NCI-H2196 (cell line): ENCODE data around the gene CELA3B.
A peak's percentile ranks its signal among the peaks of the same experiment; 100 is the strongest.
"Not testable (repeated sequence)": the region's sequence is repeated elsewhere in the genome, so short reads cannot be mapped to it uniquely, and the experiment has no call there.

Source experiments
- DNase-seq: peaks from one replicate; lab custom pipeline; 2025; ENCODE audit not compliant: unreplicated experiment; lab: John Stamatoyannopoulos, UW

CELA3B gene

DNA sequence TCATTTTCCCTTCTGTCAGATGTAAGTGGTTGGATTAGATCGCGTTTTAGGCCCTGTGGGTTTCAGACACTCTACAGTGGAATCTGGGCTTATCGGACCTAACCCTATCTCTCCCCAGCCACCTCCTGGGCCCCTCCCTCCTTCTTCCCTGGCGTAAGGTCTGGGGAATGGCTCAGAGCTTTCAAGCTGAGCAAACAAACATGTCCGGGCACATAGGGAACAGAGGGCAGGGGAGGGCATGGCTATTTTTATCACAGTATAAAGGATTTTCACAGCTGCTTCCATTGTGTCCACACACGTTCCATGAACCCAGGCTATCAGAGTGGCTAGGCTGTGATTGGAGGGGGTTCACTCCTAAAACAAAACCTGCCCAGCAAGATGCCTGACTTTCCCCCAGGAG is 2.1 kb upstream of the CELA3B start:
- peak; percentile 28 for DNase-seq

GRCh38 chr1:21975296-21975695 is 1.5 kb upstream of the CELA3B start:
- DNase-seq: not testable (repeated sequence)

DNA sequence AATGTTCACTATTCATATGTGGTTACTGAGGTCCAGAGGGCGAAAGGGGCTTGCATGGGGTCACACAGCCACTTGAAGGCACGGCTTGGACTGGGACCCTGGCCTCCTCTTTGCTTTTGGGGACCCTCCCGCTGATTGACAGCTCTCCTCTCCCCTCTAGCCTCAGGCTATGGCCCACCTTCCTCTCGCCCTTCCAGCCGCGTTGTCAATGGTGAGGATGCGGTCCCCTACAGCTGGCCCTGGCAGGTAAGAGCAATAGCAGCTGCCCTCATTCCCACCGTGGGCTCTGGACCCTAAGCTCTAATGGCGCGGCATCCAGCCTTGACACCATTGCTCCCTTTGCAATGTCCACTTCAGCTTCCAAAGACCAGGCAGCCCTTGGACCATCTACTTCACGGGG is 1.4 kb downstream of the CELA3B start:
- DNase-seq: not testable (repeated sequence)

DNA sequence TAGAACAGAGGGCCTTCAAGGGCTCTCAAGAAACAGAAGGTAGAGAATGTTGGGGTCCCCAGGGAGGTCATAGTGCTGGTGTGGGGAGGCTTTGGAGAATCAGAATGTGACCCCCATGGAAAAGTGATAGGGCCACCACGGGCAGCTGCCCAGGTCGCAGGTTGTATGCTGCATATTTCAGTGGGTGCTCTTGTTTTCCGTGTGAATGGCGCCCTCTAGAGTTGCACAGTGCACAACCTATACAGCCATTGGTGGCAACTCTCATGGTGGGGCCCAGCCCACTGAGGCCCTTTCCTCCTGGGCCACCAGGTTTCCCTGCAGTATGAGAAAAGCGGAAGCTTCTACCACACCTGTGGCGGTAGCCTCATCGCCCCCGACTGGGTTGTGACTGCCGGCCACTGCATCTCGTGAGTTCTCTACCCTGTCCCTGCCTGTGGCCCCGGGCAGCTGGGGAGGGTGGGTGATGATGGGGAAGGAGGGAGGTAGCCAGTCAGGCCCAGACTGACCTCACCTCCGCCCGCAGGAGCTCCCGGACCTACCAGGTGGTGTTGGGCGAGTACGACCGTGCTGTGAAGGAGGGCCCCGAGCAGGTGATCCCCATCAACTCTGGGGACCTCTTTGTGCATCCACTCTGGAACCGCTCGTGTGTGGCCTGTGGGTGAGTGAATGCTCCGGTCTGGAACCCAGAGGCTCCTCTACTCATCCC is 3.8 kb downstream of the CELA3B start:
- DNase-seq: not testable (repeated sequence)

DNA sequence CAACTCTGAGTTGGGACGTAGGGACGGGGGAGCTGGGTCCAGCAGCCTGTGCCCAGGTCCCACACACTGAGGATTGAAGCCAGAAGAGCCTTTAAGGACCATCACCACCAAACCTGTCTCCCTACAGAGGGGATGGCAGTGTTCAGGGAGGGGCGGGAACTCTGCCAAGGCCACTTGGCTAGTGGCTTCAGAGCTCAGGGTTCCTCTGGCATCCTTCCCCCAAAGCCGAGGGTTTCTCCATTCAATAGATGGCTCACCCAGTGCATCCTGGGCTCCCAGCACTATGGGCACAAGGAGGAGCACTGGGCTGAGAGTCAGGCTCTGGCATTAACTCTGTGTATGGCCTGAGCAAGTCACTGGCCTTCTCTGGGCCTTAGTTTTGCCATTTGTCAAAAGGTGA is 4.4 kb downstream of the CELA3B start:
- DNase-seq: not testable (repeated sequence)

DNA sequence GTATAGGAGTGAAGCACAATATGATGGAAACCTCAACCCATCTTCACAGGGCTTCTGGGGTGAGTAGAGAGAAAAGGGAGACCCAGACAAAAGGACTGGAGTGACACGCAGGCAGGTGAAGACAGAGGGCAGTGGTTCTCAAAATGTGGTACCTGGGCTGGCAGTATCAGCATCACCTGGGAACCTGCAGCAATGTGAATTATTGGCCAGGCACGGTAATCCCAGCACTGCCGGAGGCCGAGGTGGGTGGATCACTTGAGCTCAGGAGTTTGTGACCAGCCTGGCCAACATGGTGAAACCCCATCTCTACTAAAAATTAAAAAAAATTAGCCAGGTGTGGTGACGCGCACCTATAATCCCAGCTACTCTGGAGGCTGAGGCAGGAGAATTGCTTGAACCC is 5.3 kb downstream of the CELA3B start:
- DNase-seq: not testable (repeated sequence)

- DNase-seq: not testable (repeated sequence)
Measured at GRCh38 chr1:21983539-21983938, 6.7 kb downstream of the CELA3B start.

- not testable (repeated sequence) for DNase-seq
Measured at GRCh38 chr1:21985893-21986292, 9.1 kb downstream of the CELA3B start.

DNA sequence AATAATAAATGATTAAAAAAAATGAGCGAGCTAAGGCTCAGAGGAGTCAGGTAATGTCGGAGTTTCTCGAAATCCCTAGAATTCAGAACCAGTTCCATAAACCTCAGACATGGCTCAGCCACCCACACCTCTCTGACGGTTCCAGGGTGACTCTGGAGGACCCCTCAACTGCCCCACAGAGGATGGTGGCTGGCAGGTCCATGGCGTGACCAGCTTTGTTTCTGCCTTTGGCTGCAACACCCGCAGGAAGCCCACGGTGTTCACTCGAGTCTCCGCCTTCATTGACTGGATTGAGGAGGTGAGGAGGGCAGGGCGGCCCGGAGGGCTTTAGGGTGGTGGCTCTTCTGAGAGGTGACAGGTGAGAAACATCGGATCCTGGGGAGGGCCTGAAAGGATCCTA is 9.6 kb downstream of the CELA3B start:
- DNase-seq: not testable (repeated sequence)

DNA sequence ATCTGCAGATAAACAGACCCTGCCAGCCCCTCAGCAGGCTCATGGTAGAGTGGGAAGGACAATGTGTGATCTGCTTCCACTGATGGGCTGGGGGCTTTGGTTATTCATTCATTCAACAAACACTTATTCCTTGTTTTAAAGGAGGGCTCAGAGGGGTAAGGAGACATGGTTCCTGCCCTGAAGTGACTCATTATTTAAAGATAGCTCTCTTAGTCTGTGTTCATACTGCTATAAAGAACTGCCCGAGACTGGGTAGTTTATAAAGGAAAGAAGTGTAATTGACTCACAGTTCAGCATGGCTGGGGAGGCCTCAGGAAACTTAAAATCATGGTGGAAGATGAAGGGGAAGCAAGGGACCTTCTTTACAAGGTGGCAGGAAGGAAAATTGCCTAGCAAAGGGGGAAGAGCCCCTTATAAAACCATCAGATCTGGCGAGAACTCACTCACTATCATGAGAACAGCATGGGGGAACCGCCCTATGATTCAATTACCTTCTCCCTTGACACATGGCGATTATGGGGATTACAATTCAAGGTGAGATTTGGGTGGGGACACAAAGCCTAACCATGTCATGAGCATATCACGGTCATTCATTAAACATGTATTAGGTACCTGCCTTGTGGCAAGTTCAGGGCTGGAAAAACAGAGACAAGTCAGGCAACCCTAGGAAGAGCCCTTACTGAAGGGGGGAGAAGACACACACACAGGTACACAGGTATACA is 13.0 kb downstream of the CELA3B start:
- DNase-seq: not testable (repeated sequence)

DNA sequence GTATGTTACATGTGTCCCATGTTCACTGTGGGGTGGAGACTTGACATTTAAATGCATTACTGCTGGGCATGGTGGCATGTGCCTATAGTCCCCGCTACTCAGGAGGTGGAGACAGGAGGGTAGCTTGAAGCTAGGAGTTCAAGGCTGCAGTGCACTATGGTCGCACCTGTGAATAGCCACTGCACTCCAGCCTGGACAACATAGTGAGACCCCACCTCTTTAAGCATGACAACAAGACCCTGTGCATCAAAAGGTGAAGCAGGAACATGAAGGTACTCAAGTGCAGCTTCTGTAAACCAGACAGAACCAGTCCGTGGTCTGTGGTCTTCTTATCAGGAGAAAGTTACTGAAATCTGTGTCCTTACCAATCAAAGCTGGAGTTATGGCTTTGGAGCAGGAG is 15.4 kb downstream of the CELA3B start:
- DNase-seq: not testable (repeated sequence)

DNA sequence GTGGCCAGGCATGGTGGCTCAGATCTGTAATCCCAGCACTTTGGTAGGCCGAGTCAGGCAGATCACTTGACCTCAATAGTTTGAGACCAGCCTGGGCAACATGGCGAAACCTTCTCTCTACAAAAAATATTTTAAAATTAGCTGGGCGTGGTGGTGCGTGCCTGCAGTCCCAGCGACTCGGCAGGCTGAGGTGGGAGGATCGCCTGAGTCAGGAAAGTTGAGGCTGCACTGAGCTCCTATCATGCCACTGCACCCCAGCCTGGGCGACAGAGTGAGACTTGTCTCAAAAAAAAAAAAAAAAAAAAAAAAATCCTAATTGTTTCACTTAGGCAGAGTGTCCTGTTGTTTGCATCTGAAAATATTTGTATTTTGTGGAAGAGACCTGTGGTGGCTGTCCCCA is 17.9 kb downstream of the CELA3B start:
- not testable (repeated sequence) for DNase-seq

GRCh38 chr1:21996663-21996970 is 19.8 kb downstream of the CELA3B start:
- not testable (repeated sequence) for DNase-seq

GRCh38 chr1:21997891-21998623 is 21.2 kb downstream of the CELA3B start:
- not testable (repeated sequence) for DNase-seq

DNA sequence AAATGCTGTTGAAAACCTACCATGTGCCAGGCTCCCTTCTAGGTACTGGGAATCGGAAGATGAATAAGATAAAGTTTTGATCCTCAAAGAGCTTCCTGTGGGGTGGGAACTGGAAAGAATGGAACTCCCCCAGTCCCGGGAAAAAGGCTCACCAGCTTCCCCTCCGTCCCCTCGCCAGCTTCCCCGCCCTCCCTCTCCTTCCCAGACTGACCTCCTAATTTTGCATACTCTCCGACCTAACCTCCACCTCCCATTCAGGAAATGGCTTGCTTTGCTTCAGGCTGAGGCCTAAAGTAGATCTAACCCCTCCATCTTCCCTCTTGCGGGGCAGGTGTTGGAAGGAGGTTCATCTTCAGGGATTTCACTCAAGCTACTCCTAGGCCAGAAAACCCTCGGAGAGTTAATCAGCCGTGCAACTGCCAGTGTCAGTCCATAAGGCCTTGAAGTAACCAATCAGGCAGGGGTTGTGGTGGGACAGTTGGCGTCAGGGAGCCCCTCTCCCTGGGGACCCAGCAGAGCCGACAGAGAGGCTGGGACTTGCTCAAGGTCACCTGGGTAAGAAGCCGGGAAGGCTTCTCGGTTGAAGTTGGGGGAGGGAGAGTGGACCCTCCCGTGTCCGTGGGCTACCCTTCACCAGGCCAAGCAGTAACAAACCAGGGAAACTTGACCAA is 21.9 kb downstream of the CELA3B start:
- not testable (repeated sequence) for DNase-seq

- DNase-seq: not testable (repeated sequence)
Measured at GRCh38 chr1:21999645-22000044, 22.8 kb downstream of the CELA3B start.

- no peak for DNase-seq
Measured at GRCh38 chr1:22001409-22001808, 24.6 kb downstream of the CELA3B start, which contains the start of gene CELA3A. CELA3A (plus strand) TSS chr1:22001657; CDS start chr1:22001675, 18 bp downstream.

DNA sequence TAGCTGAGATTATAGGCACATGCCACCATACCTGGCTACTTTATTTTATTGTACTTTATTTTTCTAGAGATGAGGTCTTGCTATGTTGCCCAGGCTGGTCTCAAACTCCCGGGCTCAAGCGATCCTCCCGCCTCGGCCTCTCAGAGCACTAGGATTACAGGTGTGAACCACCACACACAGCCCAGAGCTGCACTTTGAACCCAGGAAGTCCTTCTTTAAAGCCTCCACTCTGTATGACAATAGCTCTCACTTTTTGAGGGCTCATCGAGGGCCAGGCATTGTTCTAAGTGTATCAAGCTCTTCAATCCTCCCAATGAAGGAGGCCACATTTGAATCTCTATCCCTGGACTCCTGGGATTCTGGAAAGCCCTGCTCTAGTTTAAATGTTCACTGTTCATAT is 25.6 kb downstream of the CELA3B start:
- not testable (repeated sequence) for DNase-seq

DNA sequence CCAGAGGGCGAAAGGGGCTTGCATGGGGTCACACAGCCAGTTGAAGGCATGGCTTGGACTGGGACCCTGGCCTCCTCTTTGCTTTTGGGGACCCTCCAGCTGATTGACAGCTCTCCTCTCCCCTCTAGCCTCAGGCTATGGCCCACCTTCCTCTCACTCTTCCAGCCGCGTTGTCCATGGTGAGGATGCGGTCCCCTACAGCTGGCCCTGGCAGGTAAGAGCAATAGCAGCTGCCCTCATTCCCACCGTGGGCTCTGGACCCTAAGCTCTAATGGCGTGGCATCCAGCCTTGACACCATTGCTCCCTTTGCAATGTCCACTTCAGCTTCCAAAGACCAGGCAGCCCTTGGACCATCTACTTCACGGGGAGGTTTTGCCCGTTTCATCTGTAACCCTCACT is 26.1 kb downstream of the CELA3B start:
- not testable (repeated sequence) for DNase-seq

DNA sequence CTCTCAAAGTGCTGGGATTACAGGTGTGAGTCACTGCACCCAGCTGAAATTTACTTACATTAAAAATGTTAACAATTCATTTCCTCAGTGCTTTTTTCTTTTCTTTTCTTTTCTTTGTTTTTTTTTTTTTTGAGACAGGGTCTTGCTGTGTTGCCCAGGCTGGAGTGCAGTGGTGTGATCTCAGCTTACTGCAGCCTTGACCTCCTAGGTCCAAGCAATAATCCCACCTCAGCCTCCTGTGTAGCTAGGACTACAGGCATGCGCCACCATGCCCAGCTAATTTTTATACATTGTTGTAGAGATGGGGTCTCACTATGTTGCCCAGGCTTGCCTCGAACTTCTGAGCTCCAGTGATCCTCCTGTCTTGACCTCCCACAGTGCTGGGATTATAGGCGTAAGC is 27.1 kb downstream of the CELA3B start:
- DNase-seq: not testable (repeated sequence)
